HCT116 (cell line): Measurements from ENCODE around the gene MYO5C. TPM values are rescaled to one million over a fixed set of nuclear protein-coding genes. Genes with fewer than 3 reads are reported as not detected.

Experiments
- ATAC-seq: fragments of 200-7000 bp; cut with Tn5 transposase; 2 replicates; pipeline ENCODE4 v1.9.1; 2020; ENCODE audit warnings: mild to moderate bottlenecking, moderate library complexity
- BruUV-seq: library from RNA; stranded (reverse); fragments of 400-500 nt; replicated peaks from 2 replicates; lab custom pipeline; 2021; lab: Mats Ljungman, UMichigan
- CTCF ChIA-PET: fragments of 300-600 bp; sonication (Branson Sonifier 250); formaldehyde crosslinking; loops from one replicate; lab custom pipeline; 2021; ENCODE audit warnings: antibody characterized with exemption; lab: Charles Lee
- POLR2A ChIA-PET: fragments of 300-600, 350-600 bp; sonication (Branson Sonifier 250); formaldehyde crosslinking; loops from one replicate; lab custom pipeline; 2021; ENCODE audit warnings: antibody characterized with exemption; lab: Charles Lee
- RAD21 ChIA-PET, 2 experiments: fragments of 300-600 bp; sonication (Branson Sonifier 250); formaldehyde crosslinking; loops; one replicate each; lab custom pipeline; 2023; ENCODE audit warnings: low total read pairs in 2 of 2; ENCODE audit not compliant: uncharacterized antibody in 2 of 2, unreplicated experiment in 2 of 2, low non-redundant PET in 1 of 2; lab: Charles Lee
- DNase-seq: peaks from one replicate; pipeline ENCODE4 v3.0.0-alpha.2; 2010; ENCODE audit warnings: low read depth, low spot score
- H2AFZ ChIP-seq: fragments of 200-600 bp; shearing (Covaris generic), sonication (generic); 2 replicates; pipeline ENCODE4 v1.6.1; 2017; ENCODE audit warnings: low read depth, mixed run types, mixed read lengths, antibody characterized with exemption, low read length; ENCODE audit not compliant: poor library complexity, severe bottlenecking
- H3K27ac ChIP-seq: 2 replicates; pipeline ENCODE4 v1.5.1; 2012; ENCODE audit warnings: low read depth, low read length
- H3K27me3 ChIP-seq: fragments of 200-600 bp; sonication (generic); 2 replicates; pipeline ENCODE4 v1.6.1; 2016; ENCODE audit warnings: mixed run types, low read length, mixed read lengths; ENCODE audit not compliant: insufficient read depth
- H3K36me3 ChIP-seq, 2 experiments: fragments of 200-500 bp in 1 of 2; fragments of 200-600 bp in 1 of 2; sonication (Bioruptor generic) in 1 of 2; sonication (generic) in 1 of 2; 2 replicates each; pipeline versions ENCODE4 v1.5.1 to v1.6.1; 2014 to 2016; ENCODE audit warnings: low read length in 2 of 2, inconsistent platforms in 1 of 2, mixed read lengths in 1 of 2, mixed run types in 1 of 2; ENCODE audit not compliant: insufficient read depth in 2 of 2, control insufficient read depth in 1 of 2
- H3K4me1 ChIP-seq, 2 experiments: fragments of 200-600 bp in 1 of 2; sonication (generic) in 1 of 2; 2 replicates each; pipeline versions ENCODE4 v1.5.1 to v1.6.1; 2012 to 2017; ENCODE audit warnings: low read length in 2 of 2, inconsistent platforms in 1 of 2, mild to moderate bottlenecking in 1 of 2, mixed read lengths in 1 of 2, mixed run types in 1 of 2, moderate library complexity in 1 of 2; ENCODE audit not compliant: insufficient read depth in 2 of 2, control insufficient read depth in 1 of 2
- H3K4me2 ChIP-seq: fragments of 200-600 bp; sonication (generic); 2 replicates; pipeline ENCODE4 v1.6.1; 2017; ENCODE audit warnings: mixed run types, low read length, mixed read lengths
- H3K4me3 ChIP-seq, 2 experiments: fragments of 200-600 bp in 1 of 2; sonication (generic) in 1 of 2; replicated peaks in 1 of 2; 2 replicates each; pipeline ENCODE4 v1.5.1; 2011 to 2016; ENCODE audit warnings: low read length in 2 of 2, control low read depth in 1 of 2, low read depth in 1 of 2, mild to moderate bottlenecking in 1 of 2, mixed read lengths in 1 of 2, mixed run types in 1 of 2
- H3K79me2 ChIP-seq: fragments of 200-600 bp; sonication (generic); 2 replicates; pipeline ENCODE4 v1.6.1; 2017; ENCODE audit warnings: mild to moderate bottlenecking, mixed run types, low read length, moderate library complexity, mixed read lengths; ENCODE audit not compliant: insufficient read depth
- H3K9ac ChIP-seq: fragments of 200-600 bp; sonication (generic); 2 replicates; pipeline ENCODE4 v1.6.1; 2016; ENCODE audit warnings: low read length, mixed read lengths
- H3K9me2 ChIP-seq: fragments of 200-600 bp; sonication (generic), shearing (Covaris generic); 2 replicates; pipeline ENCODE4 v1.6.1; 2017; ENCODE audit warnings: mixed run types, mild to moderate bottlenecking, moderate library complexity; ENCODE audit not compliant: insufficient read depth
- H3K9me3 ChIP-seq, 2 experiments: fragments of 200-500 bp in 1 of 2; fragments of 200-600 bp in 1 of 2; sonication (Bioruptor generic) in 1 of 2; sonication (generic) in 1 of 2; 2 replicates each; pipeline ENCODE4 v1.6.1; 2014 to 2017; ENCODE audit warnings: low read length in 2 of 2, mixed read lengths in 2 of 2, inconsistent platforms in 1 of 2, low read depth in 1 of 2, mild to moderate bottlenecking in 1 of 2, mixed run types in 1 of 2, moderate library complexity in 1 of 2; ENCODE audit not compliant: control insufficient read depth in 1 of 2, insufficient read depth in 1 of 2
- H4K20me1 ChIP-seq: fragments of 200-600 bp; sonication (generic), shearing (Covaris generic); 2 replicates; pipeline ENCODE4 v1.6.1; 2017; ENCODE audit warnings: mixed run types, mild to moderate bottlenecking, moderate library complexity; ENCODE audit not compliant: insufficient read depth
- EGR1 ChIP-seq: IDR thresholded peaks from 2 replicates; pipeline ENCODE4 v1.6.1; 2012; ENCODE audit warnings: low read depth
- ELF1 ChIP-seq: IDR thresholded peaks from 2 replicates; pipeline ENCODE4 v1.6.1; 2012; ENCODE audit warnings: low read depth, borderline replicate concordance
- SIN3A ChIP-seq: IDR thresholded peaks from 2 replicates; pipeline ENCODE4 v1.6.1; 2012; ENCODE audit warnings: low read depth
- intact Hi-C: fragments of 100-400 bp; cut with micrococcal nuclease; formaldehyde crosslinking; loops from 2 replicates; pipeline ENCODE4 v1.10.0; 2022
- microRNA counts: library from miRNA; unstranded; fragments of <30 nt; microRNA quantifications from one replicate; lab custom pipeline; 2015
- microRNA-seq: library from miRNA; unstranded; fragments of <30 nt; microRNA quantifications from one replicate; pipeline ENCODE4, GENCODE V29; 2016; ENCODE audit warnings: borderline number of aligned reads
- total RNA-seq: library from RNA; stranded (reverse); gene quantifications from one replicate; pipeline ENCODE4 v1.2.1, GENCODE V29; 2021; ENCODE audit not compliant: unreplicated experiment

The MYO5C gene
- total RNA-seq, 1 experiment from 2014 or later, result 34.0 TPM

DNA sequence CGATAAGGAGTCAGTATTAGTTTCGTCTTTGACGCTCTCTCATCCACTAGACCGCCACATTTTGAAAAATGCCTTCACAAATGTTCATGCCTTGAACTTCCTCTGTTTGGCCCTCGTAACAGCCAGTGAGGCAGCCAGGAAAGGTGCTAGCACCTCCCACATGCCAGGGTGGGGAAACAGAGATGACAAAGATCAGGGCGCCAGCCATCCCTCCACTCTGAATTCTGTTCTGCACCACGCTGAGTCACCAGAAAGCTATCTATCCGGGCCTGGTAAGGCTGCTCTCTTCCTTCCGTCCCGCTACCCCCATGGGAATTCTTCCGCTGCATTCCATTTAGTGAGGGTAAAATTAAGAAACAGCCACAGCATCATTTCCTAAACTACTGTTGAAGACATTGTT lies 151.7 kb downstream of the MYO5C start:
- peaks cover 0 to 2% of the 10 kb centered on the region in 2 experiments; a peak in 1 of 4 replicates for H3K36me3 ChIP-seq
- ATAC-seq (0 out of 2 replicates have a peak, but pooled peaks have one; percentile 38), DNase-seq (no peak)
- H3K9me2 ChIP-seq, result no peaks in the 10 kb centered on the region
- no peaks in the 10 kb centered on the region for H3K27me3 ChIP-seq
- peaks cover 0 to 13% of the 10 kb centered on the region in 2 experiments; a peak in 2 of 4 replicates for H3K4me1 ChIP-seq
- no peak for TF ChIP-seq ELF1
- TF ChIP-seq SIN3A, result no peak
- no peak for TF ChIP-seq EGR1
- intact Hi-C loops, result no loop called here
- RAD21 ChIA-PET, result no interaction called here
- CTCF ChIA-PET, result no interaction called here
- no peak overlapping the region for H3K27ac ChIP-seq
- H4K20me1 ChIP-seq, result no peaks in the 10 kb centered on the region
- H3K9me3 ChIP-seq, result no peaks in the 10 kb centered on the region
- H3K79me2 ChIP-seq, result no peaks in the 10 kb centered on the region
- no peak overlapping the region for H3K4me3 ChIP-seq
- POLR2A ChIA-PET, result no interaction called here
- no peak overlapping the region for H2AFZ ChIP-seq
- BruUV-seq, result no TSS peak
- 0 out of 2 replicates have a peak overlapping the region, but pooled peaks have one; percentile 7 for H3K4me2 ChIP-seq
- H3K9ac ChIP-seq, result no peak overlapping the region

MicroRNAs encoded within 50 kb of the gene (microRNA counts, 767-probe panel; counts per million panel counts)
- not detected for microRNA hsa-miR-1266 (lab: Ali Mortazavi, UCI)

Small RNAs within 50 kb of the gene (microRNA-seq; reads per million reads assigned to microRNA genes)
- 12.1 reads per million, percentile 33 among the genes with 10 or more reads in this experiment for gene MIR1266

Other genes starting within 250 kb of the MYO5C start
- not detected for gene BCL2L10, start 183.0 kb downstream of the MYO5C start, total RNA-seq
- 27.6 TPM for gene GNB5, start 104.4 kb downstream of the MYO5C start, total RNA-seq
- gene MYO5A, start 233.1 kb upstream of the MYO5C start, total RNA-seq, result 17.6 TPM